ENCODE measurements around the gene RFX1. TPM values are rescaled to one million over a fixed set of nuclear protein-coding genes. Genes with fewer than 3 reads are reported as not detected.
"Not testable (repeated sequence)": the region's sequence is repeated elsewhere in the genome, so short reads cannot be mapped to it uniquely, and the experiment has no call there.

RFX1 gene
- total RNA-seq, 1 donor from 2014 or later, result 16.2 TPM

DNA sequence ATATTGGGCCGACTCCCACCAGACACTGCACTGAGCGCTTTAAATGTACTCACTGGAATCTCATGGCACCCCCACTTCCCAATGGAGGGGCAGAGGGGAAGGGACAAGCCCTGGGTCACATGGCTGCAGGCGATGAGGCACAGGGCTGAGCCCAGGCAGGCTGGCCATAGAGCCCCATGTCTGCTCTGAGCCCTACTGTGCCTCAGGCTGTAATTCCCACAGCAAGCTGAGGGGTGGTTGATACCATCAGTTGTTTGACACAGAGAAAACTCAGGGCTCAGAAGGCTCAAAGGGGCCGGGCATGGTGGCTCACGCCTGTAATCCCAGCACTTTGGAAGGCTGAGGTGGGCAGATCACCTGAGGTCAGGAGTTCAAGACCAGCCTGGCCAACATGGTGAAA, 25.1 kb downstream of the RFX1 start:
- intact Hi-C loops (cut with micrococcal nuclease), result no loop called here

DNA sequence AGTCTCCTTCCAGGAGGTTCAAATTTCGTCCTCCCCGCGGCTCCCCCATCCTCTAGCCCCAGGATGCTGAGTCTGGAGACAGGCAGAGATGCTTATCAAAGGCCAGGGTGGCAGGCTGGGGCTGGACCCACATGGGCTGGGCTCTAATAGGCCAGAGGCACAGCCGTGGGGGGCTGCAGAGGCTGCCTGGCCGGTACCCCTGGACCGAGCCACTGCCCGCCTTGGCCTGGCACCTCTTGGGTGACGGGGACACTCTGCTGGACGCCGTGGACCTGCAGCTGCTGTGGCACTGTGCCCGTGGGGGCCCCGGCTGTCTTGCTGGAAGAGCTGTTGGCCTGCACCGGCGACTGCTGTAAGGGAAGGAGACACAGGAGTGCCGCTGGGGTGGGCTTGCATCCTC, 25.8 kb downstream of the RFX1 start:
- intact Hi-C loops (cut with micrococcal nuclease), result no loop called here

DNA sequence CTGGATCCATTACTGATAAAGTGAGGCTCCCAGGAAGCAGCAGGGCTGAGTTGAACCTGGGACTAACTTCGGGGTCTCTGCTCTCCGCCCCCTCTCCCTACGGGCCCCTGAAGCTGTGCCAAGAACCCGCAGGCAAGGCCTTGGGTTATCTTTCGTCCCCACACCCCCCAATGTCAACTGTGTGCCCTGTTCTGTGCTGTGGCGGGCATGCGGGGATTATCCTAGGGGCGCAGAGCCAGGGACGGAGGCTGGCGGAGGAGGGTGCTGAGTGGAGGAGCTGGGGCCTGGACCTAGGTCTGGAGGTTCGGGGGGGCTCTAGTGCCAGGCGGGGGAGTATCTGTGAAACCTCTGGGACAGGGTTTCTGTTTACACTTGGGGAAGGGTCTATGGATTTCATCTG, 26.4 kb downstream of the RFX1 start:
- intact Hi-C loops (cut with micrococcal nuclease), result no loop called here

DNA sequence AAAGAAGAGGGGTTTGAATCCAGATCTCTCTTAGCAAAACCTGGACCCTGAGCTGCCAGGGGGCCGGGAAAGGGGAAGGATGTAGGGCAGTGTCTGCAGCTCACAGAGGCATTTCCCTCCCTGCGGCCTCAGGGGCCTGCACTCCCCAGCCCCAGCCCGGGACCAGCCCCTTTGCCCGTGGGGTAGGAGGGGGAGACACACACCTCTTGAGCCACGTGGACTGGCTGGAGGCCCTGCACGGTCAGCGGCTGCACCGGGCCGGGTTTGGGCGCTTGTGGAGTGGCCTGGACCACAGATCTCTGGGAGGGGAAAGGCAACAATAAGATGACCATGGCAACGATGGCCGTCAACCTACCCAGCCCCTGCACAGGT, 26.9 kb downstream of the RFX1 start:
- intact Hi-C loops (cut with micrococcal nuclease), result no loop called here

DNA sequence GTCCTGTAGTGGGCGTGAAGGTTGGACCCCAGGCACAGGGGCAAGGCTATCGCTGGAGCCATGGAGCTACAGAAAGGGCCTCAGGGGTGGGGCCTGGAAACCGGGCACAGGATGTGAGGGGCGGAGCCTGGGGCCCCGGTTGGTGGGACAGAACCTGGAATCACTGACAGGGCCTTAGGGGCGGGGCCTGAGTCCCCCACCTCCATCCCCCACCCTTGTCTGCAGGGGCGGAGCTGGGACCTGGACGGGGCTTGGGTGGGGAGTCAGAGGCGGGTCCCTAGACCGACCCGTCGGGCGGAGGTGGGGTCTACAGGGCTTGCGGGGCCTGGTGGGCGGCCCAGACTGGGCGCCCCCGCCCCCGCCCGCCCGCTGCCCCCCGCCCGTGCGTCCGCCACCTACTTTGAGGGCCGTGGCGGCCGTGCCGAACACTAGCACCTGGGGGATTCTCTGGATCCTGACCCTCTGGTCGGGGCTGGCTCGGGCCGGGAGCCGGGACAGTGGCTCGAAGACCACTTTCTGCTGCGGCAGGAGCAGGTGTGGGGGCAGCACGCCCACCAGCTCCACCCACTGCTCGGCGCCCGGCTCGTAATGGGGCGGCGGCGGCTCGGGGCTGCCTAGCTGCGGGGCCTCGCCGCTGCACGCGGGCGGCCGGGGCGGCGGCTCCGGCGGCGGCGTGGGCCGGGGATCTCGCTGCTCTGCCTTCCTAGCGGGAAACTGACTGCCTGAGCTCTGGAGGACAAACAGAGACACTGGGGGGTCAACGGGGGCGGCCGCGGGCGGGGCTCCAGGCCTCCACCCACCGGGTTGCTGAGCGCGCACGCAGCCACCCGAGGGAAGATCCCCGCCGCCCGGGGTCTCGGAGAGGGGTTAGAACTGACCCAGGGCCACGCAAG, 27.5 kb downstream of the RFX1 start:
- intact Hi-C loops (cut with micrococcal nuclease), result no loop called here

DNA sequence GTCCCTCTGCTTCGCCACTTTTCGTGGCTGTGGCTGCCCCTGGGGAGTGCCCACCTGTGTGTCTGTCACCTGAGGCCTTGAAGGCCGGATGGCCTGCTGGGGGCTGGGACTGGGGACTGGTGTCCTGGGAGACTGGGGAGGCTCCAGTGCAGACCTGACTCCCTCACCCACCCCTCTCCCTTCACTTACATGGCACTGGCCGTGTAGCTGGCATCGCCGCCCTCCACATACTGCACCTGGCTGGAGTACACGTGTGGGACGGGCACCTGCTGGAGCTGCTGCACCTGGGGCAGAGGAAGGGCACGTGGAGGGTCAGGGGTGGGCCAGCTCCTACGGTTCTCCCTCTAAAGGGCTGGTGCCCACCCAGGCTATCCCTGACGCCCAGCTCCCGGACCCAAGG, 28.3 kb downstream of the RFX1 start:
- intact Hi-C loops (cut with micrococcal nuclease), result no loop called here

DNA sequence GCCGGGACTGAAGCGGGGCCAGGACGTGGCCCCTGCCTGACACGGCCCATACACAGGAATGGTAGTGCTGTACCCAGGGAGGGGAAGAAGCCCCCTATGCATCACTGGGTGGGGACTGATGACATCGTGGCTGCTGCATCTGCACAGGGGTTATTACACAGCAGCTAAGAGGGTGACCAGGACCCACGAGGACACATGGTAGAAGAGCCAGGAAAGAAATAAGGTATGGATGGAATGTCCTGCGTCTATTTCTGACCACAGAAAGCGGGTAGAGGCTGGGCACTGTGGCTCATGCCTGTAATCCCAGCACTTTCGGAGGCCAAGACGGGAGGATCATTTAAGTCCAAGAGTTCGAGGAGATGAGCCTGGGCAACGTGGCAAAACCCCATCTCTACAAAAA, 29.7 kb downstream of the RFX1 start:
- intact Hi-C loops (cut with micrococcal nuclease), result no loop called here

DNA sequence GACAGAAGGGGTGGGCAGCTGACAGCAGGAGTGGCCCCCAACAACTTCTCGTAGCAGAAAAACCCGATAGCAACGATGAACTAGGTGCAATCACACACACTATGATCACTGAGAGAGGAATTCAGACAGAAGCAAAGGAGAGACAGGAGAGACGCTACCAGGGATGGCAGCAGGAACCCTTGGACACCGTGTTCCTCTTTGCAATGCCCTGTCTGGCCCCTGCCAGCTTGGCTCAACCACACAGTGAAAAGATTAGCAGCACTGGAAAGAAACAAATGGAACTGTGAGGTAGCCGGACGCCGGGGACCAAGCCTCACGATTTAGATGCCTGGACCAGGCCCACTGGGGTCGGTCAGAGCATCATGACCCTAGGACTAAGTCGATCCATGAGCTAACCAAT, 30.2 kb downstream of the RFX1 start:
- intact Hi-C loops (cut with micrococcal nuclease), result no loop called here

DNA sequence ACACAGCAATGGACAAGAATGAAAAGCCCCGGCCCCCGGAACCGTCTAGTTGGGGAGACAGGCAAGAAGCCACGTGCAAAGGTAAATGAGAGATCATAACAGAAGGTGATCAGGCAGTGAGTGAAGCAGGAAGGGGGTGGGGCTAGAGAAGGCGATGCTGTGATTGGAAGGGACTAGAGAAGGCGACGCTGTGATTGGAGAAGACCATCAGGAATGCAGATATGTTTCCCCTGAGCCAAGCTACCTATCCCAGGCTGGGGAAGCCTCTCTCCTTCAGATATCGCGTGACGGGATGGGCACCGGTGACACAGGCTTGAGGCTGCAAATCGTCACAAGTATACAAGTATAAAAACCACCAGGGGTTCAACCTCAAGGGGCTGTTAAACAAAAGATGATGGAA, 32.0 kb downstream of the RFX1 start:
- intact Hi-C loops (cut with micrococcal nuclease), result no loop called here

DNA sequence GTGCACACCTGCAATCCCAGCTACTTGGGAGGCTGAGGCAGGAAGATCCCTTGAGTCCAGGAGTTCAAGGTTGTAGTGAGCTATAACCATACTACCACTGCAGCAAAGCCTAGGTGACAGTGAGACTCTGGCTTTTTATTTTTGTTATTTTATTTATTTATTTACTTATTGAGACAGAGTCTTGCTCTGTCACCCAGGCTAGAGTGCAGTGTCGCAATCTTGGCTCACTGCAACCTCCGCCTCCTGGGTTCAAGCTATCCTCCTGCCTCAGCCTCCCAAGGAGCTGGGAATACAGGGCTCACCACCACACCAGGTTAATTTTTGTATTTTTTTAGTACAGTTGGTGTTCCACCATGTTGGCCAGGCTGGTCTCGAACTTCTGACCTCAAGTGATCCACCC, 32.6 kb downstream of the RFX1 start:
- intact Hi-C loops (cut with micrococcal nuclease), result not testable (repeated sequence)

DNA sequence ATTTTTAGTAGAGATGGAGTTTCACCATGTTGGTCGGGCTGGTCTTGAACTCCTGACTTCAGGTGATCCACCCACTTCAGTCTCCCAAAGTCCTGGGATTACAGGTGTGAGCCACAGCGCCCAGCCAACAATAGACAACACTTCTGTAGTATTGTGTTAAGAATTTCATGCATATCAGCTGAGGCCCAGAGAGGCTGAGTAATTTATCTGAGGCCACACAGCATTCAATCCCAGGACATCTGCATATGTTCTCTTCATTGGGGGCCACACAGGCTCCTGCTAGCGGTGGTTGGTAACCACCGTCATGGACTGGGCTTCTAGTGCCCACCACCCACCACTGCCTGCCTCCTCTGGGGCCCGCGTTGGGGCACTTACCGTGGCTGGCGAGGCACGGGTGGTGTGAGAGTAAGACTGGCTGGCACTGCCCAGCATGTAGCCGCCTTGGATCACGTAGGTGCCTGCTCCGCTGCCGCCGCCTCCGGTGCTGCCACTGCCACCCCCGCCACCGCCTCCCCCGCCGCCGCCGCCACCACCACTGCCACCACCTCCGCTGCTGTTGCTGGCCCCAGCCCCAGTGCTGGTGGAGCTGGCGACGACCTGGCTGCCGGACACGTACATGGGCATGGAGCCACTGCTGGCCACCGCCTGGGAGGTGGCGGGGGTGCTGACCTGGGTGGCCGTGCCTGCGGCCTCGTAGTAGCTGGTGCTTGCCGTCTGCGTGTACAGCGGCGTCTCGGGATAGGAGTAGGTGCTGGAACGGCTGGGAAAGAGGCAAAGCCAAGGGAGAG, 33.6 kb downstream of the RFX1 start:
- intact Hi-C loops (cut with micrococcal nuclease), result no loop called here

DNA sequence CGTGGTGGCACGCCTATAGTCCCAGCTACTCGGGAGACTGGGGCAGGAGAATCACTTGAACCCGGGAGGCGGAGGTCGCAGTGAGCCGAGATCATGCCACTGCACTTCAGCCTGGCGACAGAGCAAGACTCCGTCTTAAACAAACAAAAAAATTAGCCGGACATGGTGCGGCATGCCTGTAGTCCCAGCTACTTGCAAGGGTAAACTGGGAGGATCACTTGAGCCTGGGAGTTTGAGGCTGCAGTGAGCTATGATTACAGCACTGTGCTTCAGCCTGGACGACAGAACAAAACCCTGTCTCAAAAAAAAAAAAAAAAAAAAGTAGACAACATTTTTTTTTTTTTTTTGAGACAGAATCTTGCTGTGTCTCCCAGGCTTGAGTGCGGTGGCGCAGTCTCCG, 34.3 kb downstream of the RFX1 start:
- intact Hi-C loops (cut with micrococcal nuclease), result not testable (repeated sequence)

DNA sequence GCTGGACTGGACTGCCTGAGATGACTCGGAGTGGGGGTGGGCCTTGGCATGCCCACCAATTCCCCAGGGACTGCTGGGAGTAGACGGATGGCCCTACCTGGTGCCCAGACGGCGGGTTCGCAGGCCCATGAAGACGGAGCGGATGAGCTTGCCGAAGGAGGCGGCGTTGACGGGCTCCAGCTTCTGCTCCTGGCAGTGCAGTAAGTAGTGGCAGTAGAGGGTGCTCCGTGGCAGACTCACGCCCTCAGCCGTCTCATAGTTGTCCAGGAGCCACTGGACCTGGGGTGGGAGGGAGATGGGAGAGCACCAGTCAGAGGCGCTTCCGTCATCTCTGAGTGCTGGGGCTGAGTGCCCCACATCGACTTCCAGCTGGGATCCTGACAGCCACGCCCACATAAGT, 36.2 kb downstream of the RFX1 start:
- intact Hi-C loops (cut with micrococcal nuclease), result no loop called here

DNA sequence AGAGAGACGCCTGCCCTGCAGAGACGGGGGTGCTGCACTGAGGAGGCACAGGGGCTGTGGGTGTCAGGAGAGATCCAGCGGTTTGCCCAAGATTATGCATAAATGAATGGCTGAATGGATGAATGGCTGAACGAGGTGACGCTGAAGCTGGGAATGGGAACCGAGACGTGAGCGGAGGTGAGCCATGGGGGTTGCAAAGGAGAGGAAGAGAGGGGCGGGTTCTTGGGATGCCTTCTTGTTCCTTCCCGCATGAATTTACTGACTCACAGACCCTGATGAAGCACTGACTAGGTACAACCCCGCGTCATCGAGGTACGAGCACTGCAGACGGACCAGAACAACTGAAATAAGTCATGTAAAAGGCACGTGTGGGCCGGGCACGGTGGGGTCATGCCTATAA, 37.1 kb downstream of the RFX1 start:
- intact Hi-C loops (cut with micrococcal nuclease), result no loop called here

DNA sequence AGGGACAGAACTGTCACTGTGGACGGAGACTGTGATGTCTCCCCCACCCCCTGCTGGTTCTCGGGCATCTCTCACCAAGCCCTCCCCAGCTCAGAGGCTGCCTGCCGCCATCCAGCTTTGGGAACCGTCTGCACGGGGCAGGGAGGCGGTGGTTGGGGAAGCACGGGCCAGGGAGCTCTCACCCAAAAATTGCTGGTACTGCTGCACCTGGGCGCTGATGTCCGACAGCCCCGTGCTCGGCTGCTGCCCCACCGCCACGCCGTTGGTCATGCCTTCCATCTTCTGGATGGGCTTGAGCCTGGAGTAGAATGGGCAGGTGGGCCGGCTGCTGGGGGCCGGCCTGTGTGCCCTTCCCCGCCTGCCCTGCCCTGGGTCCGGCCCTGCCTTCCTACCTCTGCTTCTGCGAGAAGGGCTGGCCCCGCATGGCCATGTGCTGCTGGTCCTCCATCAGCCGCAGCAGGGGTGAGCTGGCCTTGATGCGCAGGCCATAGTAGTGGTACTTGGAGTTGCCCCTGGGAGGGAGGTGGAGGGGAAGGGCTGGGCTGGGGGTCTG, 37.7 kb downstream of the RFX1 start:
- intact Hi-C loops (cut with micrococcal nuclease), result no loop called here

DNA sequence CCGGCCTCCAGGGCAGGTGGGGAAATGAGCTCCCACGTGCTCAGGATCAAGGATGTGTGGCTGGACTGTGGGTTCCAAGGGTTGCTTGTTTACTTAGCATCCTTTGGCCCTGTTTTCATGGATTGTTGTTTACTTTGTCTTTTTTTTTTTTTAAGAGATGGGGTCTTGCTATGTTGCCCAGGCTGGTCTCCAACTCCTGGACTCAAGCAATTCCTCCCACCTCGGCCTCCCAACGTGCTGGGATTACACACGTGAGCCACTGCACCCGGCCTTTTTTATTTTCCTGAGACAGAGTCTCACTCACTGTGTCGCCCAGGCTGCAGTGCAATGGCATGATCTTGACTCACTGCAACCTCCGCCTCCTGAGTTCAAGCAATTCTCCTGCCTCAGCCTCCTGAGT, 38.9 kb downstream of the RFX1 start:
- intact Hi-C loops (cut with micrococcal nuclease), result not testable (repeated sequence)

DNA sequence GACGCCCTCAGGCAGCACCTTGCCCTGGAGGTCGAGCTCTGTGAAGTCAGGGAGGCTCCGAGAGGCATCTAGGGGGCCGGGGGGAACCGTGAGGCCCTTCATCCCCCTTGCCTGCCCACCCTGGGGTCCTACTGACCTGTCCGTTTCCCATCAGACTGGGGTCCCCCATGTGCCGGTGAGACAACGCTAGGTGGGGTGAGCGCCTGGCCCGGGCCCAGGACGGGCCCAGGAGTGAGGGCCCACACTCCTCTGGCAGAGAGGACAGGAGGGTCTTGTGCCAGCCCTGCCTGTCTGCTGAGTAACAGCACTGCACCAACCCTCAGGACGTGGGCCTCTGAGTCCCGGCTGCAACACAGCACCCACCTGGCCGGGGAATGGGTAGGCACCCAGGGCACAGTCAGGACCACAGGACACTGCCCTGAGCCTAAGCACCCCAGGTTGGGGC, 39.4 kb downstream of the RFX1 start:
- intact Hi-C loops (cut with micrococcal nuclease), result no loop called here

DNA sequence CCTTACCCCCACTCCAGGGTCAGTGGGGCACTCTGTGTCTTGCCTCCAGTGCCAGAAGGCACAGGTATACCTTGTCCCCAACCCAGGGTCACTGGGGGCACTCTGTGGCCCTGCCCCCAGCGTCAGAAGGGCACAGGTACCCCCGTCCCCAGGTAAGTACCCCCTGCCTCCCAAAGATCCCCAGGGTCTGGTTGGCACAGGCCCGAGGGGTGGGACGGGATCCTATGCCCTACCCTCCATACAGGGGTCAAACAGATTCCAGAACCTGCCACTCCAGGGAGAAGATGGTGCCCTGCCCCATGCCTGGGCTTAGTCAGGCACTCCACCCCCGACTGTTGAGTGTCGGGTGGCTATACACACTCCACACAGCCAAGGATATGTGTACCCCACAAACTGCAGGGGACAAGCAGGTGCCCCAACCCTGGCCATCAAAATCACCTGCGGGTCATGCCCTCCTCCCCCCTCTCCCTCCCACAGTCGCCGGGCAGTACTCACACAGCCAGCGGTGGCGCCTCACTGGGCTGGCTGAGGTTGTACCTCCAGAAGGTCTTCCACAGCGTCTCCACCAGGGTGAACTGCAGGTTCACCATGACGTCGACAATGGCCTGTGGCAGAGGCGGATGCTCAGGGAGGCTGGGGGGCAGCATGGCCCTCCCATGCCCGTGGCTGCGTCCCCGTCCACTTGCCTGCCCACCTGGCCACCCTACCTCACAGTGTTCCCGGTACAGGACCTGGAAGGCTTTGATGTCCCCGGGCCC, 40.0 kb downstream of the RFX1 start:
- intact Hi-C loops (cut with micrococcal nuclease), result no loop called here

DNA sequence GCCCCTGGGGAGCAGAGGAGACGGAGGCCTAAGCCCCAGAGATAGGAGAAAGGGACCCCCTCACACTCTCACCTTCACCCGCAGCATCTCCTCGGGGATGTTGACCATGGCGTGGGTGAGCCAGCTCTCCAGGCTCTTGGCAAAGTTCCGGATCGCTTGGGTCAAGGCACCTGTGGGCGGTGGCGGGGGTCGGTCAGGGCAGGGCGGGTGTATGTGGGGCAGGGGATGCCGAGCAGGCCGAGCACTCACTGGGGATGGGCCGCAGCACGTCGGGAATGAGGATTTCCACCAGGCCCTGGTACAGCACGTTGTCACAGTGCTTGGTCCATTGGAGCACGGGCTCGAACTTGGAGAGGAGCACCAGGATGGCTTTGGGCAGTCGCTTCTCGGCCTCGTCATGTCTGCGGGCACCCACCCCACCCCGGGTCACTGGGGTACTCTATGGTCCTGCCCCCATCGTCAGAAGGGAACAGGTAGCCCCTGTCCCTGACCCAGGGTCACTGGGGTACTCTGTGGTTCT, 40.7 kb downstream of the RFX1 start:
- intact Hi-C loops (cut with micrococcal nuclease), result no loop called here

DNA sequence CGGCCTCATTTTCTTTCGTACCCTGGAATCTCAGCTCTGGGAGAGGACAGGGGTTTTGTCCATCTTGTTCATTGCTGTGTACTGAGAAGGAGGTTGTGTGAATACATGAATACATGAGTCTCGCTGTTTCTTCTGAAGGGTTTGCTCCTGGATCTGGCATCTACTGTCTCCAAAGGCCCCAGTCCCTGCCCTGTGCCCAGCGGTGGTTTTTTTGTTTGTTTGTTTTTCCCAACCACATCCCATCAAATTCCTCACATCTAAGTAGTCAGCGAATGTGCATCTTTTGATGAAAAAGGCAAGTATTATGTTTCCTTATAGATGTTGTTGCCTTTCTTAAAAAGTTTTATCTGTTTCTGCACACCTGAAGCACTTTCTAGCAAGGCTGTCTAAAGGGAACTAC, 41.3 kb downstream of the RFX1 start:
- intact Hi-C loops (cut with micrococcal nuclease), result no loop called here

DNA sequence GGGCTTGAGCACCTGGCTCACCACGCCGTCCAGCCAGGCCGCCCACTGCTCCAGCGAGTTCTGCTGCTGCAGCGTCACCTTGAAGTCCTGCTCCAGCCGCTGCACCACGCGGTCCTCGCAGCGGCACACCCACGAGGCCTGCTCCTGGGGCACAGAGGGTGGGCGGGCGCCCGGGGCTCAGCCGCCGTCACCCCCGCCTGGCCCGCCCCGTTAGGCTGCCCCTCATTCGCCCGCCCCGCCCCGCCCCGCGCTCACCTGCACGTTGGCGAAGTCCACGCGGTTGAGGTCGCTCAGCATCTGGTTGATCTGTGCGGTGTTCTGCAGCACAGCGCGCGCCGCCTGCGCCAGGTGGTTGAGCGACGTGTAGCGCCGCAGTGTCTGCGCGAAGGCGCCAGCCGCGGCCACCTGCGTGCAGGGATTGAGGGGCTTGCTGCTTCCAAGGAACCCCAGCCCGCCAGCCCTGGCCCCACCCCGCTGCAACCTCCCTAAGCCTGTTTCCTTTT, 42.5 kb downstream of the RFX1 start:
- intact Hi-C loops (cut with micrococcal nuclease), result no loop called here

All from T-helper 1 cell treated with Interleukin-12 subunit alpha and Interleukin-12 subunit beta and Interleukin-4 antibody, amounts not matched to agents 30 ng/mL and 1 ng/mL, for 36 hours (primary cell).